ENCODE measurements around the gene EPG5.

EPG5 gene

DNA sequence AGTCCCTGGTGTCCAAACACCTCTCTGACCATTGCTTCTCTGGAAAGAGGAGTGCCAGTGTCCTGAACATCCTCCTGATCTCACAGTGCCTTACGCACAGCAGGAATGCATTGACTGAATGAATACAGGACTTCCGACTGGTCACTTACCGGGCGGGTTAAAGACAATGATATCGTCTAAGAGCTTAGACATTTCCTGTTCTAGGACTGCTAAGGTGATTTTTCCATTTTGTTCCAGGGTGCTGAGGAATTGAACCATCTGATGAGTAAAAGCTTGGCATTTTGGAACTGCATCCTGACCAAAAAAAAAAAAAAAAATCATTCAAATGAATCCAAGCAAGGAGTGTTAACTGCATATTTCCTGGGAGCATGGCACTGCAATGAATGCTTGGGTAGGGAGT, 101.7 kb downstream of the EPG5 start:
- no peak for DNase-seq (ENCODE audit: extremely low read depth, low read depth)
- TF ChIP-seq, protein P1, sequence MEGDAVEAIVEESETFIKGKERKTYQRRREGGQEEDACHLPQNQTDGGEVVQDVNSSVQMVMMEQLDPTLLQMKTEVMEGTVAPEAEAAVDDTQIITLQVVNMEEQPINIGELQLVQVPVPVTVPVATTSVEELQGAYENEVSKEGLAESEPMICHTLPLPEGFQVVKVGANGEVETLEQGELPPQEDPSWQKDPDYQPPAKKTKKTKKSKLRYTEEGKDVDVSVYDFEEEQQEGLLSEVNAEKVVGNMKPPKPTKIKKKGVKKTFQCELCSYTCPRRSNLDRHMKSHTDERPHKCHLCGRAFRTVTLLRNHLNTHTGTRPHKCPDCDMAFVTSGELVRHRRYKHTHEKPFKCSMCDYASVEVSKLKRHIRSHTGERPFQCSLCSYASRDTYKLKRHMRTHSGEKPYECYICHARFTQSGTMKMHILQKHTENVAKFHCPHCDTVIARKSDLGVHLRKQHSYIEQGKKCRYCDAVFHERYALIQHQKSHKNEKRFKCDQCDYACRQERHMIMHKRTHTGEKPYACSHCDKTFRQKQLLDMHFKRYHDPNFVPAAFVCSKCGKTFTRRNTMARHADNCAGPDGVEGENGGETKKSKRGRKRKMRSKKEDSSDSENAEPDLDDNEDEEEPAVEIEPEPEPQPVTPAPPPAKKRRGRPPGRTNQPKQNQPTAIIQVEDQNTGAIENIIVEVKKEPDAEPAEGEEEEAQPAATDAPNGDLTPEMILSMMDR (IDR thresholded peaks at IDR 0.05; ENCODE audit: low read depth, low read length) = no peak

DNA sequence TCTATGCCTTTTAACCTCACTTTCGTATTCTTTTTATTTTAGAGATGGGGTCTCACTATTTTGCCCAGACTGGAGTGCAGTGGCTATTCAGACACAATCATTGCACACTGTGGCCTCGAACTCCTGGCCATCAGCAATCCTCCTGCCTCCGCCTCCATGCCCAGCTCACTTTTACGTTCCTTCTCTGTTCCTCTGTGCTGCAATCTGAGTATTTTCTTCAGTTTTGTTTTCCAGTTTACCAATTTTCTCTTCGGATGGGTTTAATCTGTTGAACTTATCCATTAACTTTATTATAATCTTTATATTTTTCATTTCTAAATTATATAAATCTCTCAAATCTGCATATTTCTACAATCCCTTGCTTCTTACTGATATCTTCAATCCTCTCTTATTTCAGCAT, 103.0 kb downstream of the EPG5 start:
- DNase-seq (ENCODE audit: extremely low read depth, low read depth) = no peak
- TF ChIP-seq, protein P1 (IDR thresholded peaks at IDR 0.05; ENCODE audit: low read depth, low read length) = no peak

GRCh38 chr18:45863469-45863868, 103.7 kb downstream of the EPG5 start:
- DNase-seq (ENCODE audit: extremely low read depth, low read depth) = no peak
- TF ChIP-seq, protein P1 (IDR thresholded peaks at IDR 0.05; ENCODE audit: low read depth, low read length) = no peak

GRCh38 chr18:45861926-45862325, 105.2 kb downstream of the EPG5 start:
- TF ChIP-seq, protein P1 (IDR thresholded peaks at IDR 0.05; ENCODE audit: low read depth, low read length) = no peak

GRCh38 chr18:45860971-45861370, 106.2 kb downstream of the EPG5 start:
- DNase-seq (ENCODE audit: extremely low read depth, low read depth) = no peak
- TF ChIP-seq, protein P1 (IDR thresholded peaks at IDR 0.05; ENCODE audit: low read depth, low read length) = no peak

More at GRCh38 chr18:45861926-45862325, 105.2 kb downstream of the EPG5 start:
- DNase-seq (ENCODE audit: extremely low read depth, low read depth) = no peak

DNA sequence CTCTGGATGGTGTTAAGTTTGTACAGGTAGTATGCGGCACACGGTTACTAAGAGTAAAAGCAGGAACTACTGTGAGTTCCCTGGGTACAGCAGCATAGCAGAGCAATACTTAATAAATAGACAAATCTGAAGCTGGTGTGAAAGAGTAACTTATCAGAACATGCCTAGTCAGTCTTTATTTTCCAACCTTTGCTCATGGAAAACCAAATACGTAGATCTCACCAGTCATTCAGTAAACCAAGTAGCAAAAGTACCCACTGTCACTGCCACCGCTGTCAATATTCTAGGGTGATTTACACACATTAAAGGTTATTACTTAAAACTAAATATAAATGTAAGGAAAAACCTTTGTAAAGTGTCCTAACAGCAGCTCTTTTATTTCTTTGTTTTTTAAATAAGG, 106.6 kb downstream of the EPG5 start:
- TF ChIP-seq, protein P1 (IDR thresholded peaks at IDR 0.05; ENCODE audit: low read depth, low read length) = no peak
- DNase-seq (ENCODE audit: extremely low read depth, low read depth) = no peak

DNA sequence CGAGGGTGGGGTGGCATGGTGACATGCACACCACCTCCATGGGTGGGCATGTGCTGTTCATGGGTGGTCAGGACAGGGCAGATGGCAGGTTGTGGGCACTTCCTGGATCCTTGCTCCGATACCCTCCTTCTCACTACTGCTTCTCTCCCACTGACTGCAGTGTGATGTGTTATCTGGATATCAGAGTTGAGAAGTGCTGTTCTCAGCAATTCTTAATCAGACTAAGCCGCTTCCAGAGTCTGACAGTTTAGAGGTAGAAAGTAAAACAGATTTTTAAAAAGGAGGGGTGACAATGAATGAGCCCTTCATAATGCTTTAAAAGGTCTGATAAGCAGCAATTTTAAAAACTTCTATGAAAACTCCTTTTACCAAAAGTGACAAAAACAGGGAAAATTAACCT, 107.8 kb downstream of the EPG5 start:
- DNase-seq (ENCODE audit: extremely low read depth, low read depth) = no peak
- TF ChIP-seq, protein P1 (IDR thresholded peaks at IDR 0.05; ENCODE audit: low read depth, low read length) = no peak
